22Rv1 (cell line): ENCODE data around the gene RPL7A.

Source experiments
- CTCF ChIP-seq: fragments of 450-650 bp; IDR thresholded peaks from 2 replicates; pipeline ENCODE4 v1.5.1; 2017; ENCODE audit warnings: mild to moderate bottlenecking
- ZFX ChIP-seq: fragments of 450-650 bp; IDR thresholded peaks from 2 replicates; pipeline ENCODE4 v1.6.1; 2017; ENCODE audit warnings: antibody characterized with exemption, borderline replicate concordance

DNA sequence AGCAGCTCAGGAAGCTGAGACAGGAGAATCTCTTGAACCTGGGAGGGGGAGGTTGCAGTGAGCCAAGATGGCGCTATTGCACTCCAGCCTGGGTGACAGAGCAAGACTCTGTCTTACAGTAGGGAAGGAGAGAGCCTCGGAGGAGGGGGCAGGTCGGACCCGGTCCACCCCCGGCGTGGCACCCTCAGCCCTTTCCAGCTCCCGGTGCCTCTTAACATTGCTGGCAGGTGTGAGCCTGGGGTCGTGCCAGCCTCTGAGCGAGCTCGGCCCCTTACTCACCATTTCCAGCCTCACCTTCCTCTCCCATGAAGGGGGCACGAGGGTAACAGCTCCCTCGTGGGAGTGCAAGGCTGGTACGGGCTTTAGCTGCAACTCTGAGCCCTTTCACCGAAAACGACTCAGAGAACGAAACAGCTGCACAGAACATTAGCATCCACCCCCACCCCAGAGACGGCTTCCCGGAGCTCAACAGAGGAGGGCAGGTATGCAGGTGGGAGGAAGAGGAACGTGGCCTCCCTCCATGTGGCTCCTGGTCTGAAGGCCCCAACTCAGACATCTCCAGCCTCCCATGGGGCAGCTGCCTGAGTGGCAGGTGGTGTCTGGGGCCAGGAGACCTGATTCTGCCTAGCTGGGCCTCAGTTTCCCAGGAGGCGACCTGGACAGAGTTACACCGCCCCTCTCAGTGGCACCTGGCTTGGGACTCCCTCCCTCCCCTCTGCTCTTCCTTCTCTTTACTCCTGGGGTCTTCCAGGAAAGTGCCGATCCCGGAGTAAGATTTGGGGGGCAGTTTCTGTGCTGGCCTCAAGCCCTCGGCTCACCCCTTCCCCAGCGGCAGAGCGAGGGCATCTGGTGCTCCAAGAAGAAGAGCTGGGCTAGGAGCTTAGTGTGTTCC lies 44.5 kb upstream of the RPL7A start:
- TF ChIP-seq CTCF = no peak
- TF ChIP-seq ZFX = no peak
